ENCODE measurements around the gene SSTR4.

DNA sequence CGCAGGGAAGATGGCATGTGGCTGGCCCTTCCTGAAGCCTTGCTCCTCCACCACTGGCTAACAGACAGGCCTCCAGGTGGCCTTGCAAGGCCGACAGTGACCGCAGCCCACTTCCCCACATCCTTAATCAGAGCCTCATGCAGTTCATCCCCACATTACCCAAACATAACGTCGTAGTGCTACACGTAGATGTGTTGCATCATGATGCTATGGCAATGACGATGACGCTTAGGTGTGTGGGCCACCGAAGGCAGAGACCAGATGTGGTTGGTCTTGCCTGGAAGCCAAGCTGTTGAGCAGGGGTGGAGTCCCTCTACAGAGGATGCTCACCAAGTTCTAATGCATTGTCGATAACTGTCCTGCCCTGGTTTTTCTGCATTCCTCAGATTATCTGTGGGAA lies 45.4 kb downstream of the SSTR4 start:
- TF ChIP-seq ZNF565 (CRISPR knock-in tag; conservative IDR thresholded peaks at IDR 0.05; ENCODE audit: low read depth): no peak
- no peak for TF ChIP-seq ZFP3 (CRISPR knock-in tag; IDR thresholded peaks at IDR 0.05)
- no peak for TF ChIP-seq RARB (CRISPR knock-in tag; IDR thresholded peaks at IDR 0.05)
- no peak for TF ChIP-seq CSRNP3 (CRISPR knock-in tag; IDR thresholded peaks at IDR 0.05)
- TF ChIP-seq ESRRG (CRISPR knock-in tag; IDR thresholded peaks at IDR 0.05): no peak
- TF ChIP-seq, protein P1, sequence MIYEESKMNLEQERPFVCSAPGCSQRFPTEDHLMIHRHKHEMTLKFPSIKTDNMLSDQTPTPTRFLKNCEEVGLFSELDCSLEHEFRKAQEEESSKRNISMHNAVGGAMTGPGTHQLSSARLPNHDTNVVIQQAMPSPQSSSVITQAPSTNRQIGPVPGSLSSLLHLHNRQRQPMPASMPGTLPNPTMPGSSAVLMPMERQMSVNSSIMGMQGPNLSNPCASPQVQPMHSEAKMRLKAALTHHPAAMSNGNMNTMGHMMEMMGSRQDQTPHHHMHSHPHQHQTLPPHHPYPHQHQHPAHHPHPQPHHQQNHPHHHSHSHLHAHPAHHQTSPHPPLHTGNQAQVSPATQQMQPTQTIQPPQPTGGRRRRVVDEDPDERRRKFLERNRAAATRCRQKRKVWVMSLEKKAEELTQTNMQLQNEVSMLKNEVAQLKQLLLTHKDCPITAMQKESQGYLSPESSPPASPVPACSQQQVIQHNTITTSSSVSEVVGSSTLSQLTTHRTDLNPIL (CRISPR knock-in tag; IDR thresholded peaks at IDR 0.05; ENCODE audit: low read depth): no peak
- no peak for TF ChIP-seq TOX (CRISPR knock-in tag; IDR thresholded peaks at IDR 0.05; ENCODE audit: borderline replicate concordance)
